Kidney (tissue), 14 donors: ENCODE data around the gene TMEM218. TPM values are rescaled to one million over a fixed set of nuclear protein-coding genes. Genes with fewer than 3 reads are reported as not detected.

Experiments
- DNase-seq, 5 donors: peaks; one replicate each; pipeline ENCODE4 v3.0.0-alpha.2; 2013 to 2020
- FAIRE-seq: peaks from 2 replicates; lab custom pipeline; 2012; peaks lifted over from hg19 to GRCh38; lab: Jason Lieb, UNC
- H3K27ac ChIP-seq, 2 donors: one replicate each; pipeline ENCODE4 v1.7.0; 2013; ENCODE audit warnings: low read depth in 2 of 2, low read length in 2 of 2, inconsistent platforms in 1 of 2
- H3K27me3 ChIP-seq: one replicate; pipeline ENCODE4 v1.7.1; 2013; ENCODE audit warnings: low read length, inconsistent platforms; ENCODE audit not compliant: control insufficient read depth, insufficient read depth
- H3K36me3 ChIP-seq, 3 donors: one replicate each; pipeline versions ENCODE4 v1.7.0 to v1.7.1; 2013; ENCODE audit warnings: low read length in 3 of 3, control low read depth in 1 of 3, inconsistent platforms in 1 of 3; ENCODE audit not compliant: insufficient read depth in 3 of 3, control insufficient read depth in 2 of 3
- H3K4me1 ChIP-seq, 3 donors: one replicate each; pipeline versions ENCODE4 v1.7.0 to v1.7.1; 2013; ENCODE audit warnings: low read length in 3 of 3, inconsistent platforms in 1 of 3, low read depth in 1 of 3; ENCODE audit not compliant: control insufficient read depth in 2 of 3, insufficient read depth in 2 of 3
- H3K4me3 ChIP-seq, 3 donors: one replicate each; pipeline versions ENCODE4 v1.7.0 to v1.8.1; 2013; ENCODE audit warnings: low read length in 3 of 3, control low read depth in 1 of 3, inconsistent platforms in 1 of 3
- H3K9ac ChIP-seq, 3 donors: one replicate each; pipeline versions ENCODE4 v1.7.0 to v1.7.1; 2013; ENCODE audit warnings: low read length in 3 of 3, control low read depth in 1 of 3, inconsistent platforms in 1 of 3
- H3K9me3 ChIP-seq, 3 donors: one replicate each; pipeline versions ENCODE4 v1.7.0 to v1.7.1; 2013; ENCODE audit warnings: low read length in 3 of 3, control low read depth in 1 of 3, inconsistent platforms in 1 of 3; ENCODE audit not compliant: control insufficient read depth in 2 of 3, insufficient read depth in 1 of 3
- CTCF ChIP-seq: IDR thresholded peaks from 3 replicates; pipeline ENCODE4 v1.5.1; 2012; ENCODE audit warnings: mild to moderate bottlenecking, moderate library complexity, borderline replicate concordance; ENCODE audit not compliant: insufficient read depth; ENCODE audit errors: extremely low read depth
- intact Hi-C: fragments of 100-400 bp; cut with DNase I; formaldehyde crosslinking; loops from one replicate; pipeline ENCODE4 v1.11.1; 2022
- polyA plus RNA-seq: library from polyadenylated mRNA; stranded (reverse); fragments of 350-450 nt; fragmentation: Illumina TruSeq; extraction: RNeasy Lipid Tissue Mini Kit (QIAGEN cat#74804); gene quantifications from one replicate; pipeline ENCODE4 v1.2.3, GENCODE V29; 2014; ENCODE audit warnings: low read depth, low replicate concordance; ENCODE audit not compliant: insufficient read depth
- total RNA-seq: library from RNA; stranded (reverse); fragmentation: NEBNext Ultra II Directional; extraction: Animal tissue kit (Norgen Biotek cat#: 25700); gene quantifications from one replicate; pipeline ENCODE4 v1.2.1, GENCODE V29; 2021
- donor health status: control.
- donor health status: control.
- donor health status: control.
- donor health status: control.
- donor health status: control.
- donor health status: DM: yes; HTN: yes; CAD: no.
- donor health status: Normal renal cell carcinoma (clear cell type).

The TMEM218 gene
- total and polyA plus RNA-seq, 2 donors from 2014 or later, result 22.9 to 33.4 TPM

GRCh38 chr11:125139778-125140177 is 28.4 kb upstream of the TMEM218 start:
- Histone ChIP-seq H3K4me3 (no peak overlapping the region), H3K9me3 (no peaks in the 10 kb centered on the region), H3K27ac (no peak overlapping the region), H3K27me3 (no peaks in the 10 kb centered on the region), H3K36me3 (no peaks in the 10 kb centered on the region), H3K9ac (no peak overlapping the region), H3K4me1 (no peaks in the 10 kb centered on the region)
- intact Hi-C loops, result loop anchor here (10.0 kb wide), 1 partner anchor 175 kb away; no protein-coding TSS in a partner anchor
- FAIRE-seq (no peak), DNase-seq (no peak)
- no peak for TF ChIP-seq CTCF

GRCh38 chr11:125138966-125139365 is 27.5 kb upstream of the TMEM218 start:
- no peak for DNase-seq
- Histone ChIP-seq H3K27me3 (no peaks in the 10 kb centered on the region), H3K4me3 (no peak overlapping the region), H3K27ac (no peak overlapping the region), H3K4me1 (no peaks in the 10 kb centered on the region), H3K9ac (no peak overlapping the region), H3K36me3 (no peaks in the 10 kb centered on the region), H3K9me3 (no peaks in the 10 kb centered on the region)
- intact Hi-C loops, result no loop called here
- TF ChIP-seq CTCF, result no peak
- no peak for FAIRE-seq

GRCh38 chr11:125136001-125136400 is 24.6 kb upstream of the TMEM218 start:
- Histone ChIP-seq H3K4me3 (no peak overlapping the region), H3K36me3 (no peaks in the 10 kb centered on the region), H3K9ac (no peak overlapping the region), H3K27ac (no peak overlapping the region), H3K9me3 (no peaks in the 10 kb centered on the region), H3K4me1 (no peaks in the 10 kb centered on the region), H3K27me3 (no peaks in the 10 kb centered on the region)
- TF ChIP-seq CTCF, result no peak
- intact Hi-C loops, result no loop called here
- no peak for FAIRE-seq
- DNase-seq, result no peak

- no peak for TF ChIP-seq CTCF
- H3K4me1 ChIP-seq, result no peaks in the 10 kb centered on the region
- no peak for DNase-seq
- no peak overlapping the region for H3K4me3 ChIP-seq
- H3K27ac ChIP-seq, result no peak overlapping the region
- no peaks in the 10 kb centered on the region for H3K36me3 ChIP-seq
- no peaks in the 10 kb centered on the region for H3K9me3 ChIP-seq
- intact Hi-C loops, result no loop called here
- no peaks in the 10 kb centered on the region for H3K27me3 ChIP-seq
- no peak for FAIRE-seq
- H3K9ac ChIP-seq, result no peak overlapping the region
These were observed 21.2 kb upstream of the TMEM218 start for GRCh38 chr11:125132596-125132995.
